SK-N-MC (cell line): ENCODE data around the gene COQ7.

Experiments
- EZH2 ChIP-seq: fragments of 200-600 bp; sonication (generic); IDR thresholded peaks from one replicate; pipeline ENCODE4 v1.6.1; 2017; ENCODE audit warnings: antibody characterized with exemption
- FOXP2 ChIP-seq: optimal IDR thresholded peaks from 2 replicates; pipeline ENCODE3; 2011; ENCODE audit warnings: mild to moderate bottlenecking, moderate library complexity; ENCODE audit not compliant: insufficient read depth; ENCODE audit errors: extremely low read length, control extremely low read depth
- POLR2AphosphoS5 ChIP-seq: IDR thresholded peaks from 2 replicates; pipeline ENCODE4 v1.6.1; 2012; ENCODE audit warnings: mild to moderate bottlenecking, low read depth, low read length, borderline replicate concordance

- no peak for TF ChIP-seq POLR2AphosphoS5
- TF ChIP-seq EZH2: no peak
- no peak for TF ChIP-seq FOXP2
Measured at GRCh38 chr16:19094542-19095365, 27.3 kb downstream of the COQ7 start.
